GM18505 (cell line): ENCODE data around the gene ZNF282.

Experiments
- ATAC-seq: cut with Tn5 transposase; IDR thresholded peaks from one replicate; pipeline ENCODE4 v1.9.1; 2021; ENCODE audit not compliant: unreplicated experiment
- POLR2A ChIP-seq: IDR thresholded peaks from 4 replicates; pipeline ENCODE4 v1.6.1; 2011; ENCODE audit warnings: borderline replicate concordance; ENCODE audit not compliant: insufficient read depth, insufficient read length; ENCODE audit errors: extremely low read depth

Gene ZNF282

GRCh38 chr7:149172534-149172920 is 22.8 kb upstream of the ZNF282 start:
- TF ChIP-seq POLR2A, result no peak
- no peak for ATAC-seq

GRCh38 chr7:149175150-149175549 is 20.2 kb upstream of the ZNF282 start:
- no peak for ATAC-seq

GRCh38 chr7:149179241-149179640 is 16.1 kb upstream of the ZNF282 start:
- TF ChIP-seq POLR2A, result no peak
- ATAC-seq, result no peak

More at GRCh38 chr7:149175150-149175549, 20.2 kb upstream of the ZNF282 start:
- no peak for TF ChIP-seq POLR2A

GRCh38 chr7:149180722-149181449 is 14.5 kb upstream of the ZNF282 start:
- TF ChIP-seq POLR2A, result no peak
- no peak for ATAC-seq

GRCh38 chr7:149181450-149181790 is 13.9 kb upstream of the ZNF282 start:
- ATAC-seq, result no peak
- no peak for TF ChIP-seq POLR2A

- no peak for TF ChIP-seq POLR2A
These were observed 11.1 kb upstream of the ZNF282 start for GRCh38 chr7:149184274-149184673.

GRCh38 chr7:149188213-149188612 is 7.1 kb upstream of the ZNF282 start:
- no peak for TF ChIP-seq POLR2A
- no peak for ATAC-seq

More at GRCh38 chr7:149184274-149184673, 11.1 kb upstream of the ZNF282 start:
- ATAC-seq, result no peak

- TF ChIP-seq POLR2A, result no peak
- no peak for ATAC-seq
These were observed 6.6 kb upstream of the ZNF282 start for GRCh38 chr7:149188637-149189259.

- no peak for TF ChIP-seq POLR2A
- ATAC-seq, result no peak
These were observed 3.5 kb upstream of the ZNF282 start for GRCh38 chr7:149191851-149192250.

- ATAC-seq, result no peak
- no peak for TF ChIP-seq POLR2A
These were observed 557 bp upstream of the ZNF282 start for GRCh38 chr7:149194799-149195179.

GRCh38 chr7:149196151-149196704 is 882 bp downstream of the ZNF282 start:
- no peak for ATAC-seq
- no peak for TF ChIP-seq POLR2A

GRCh38 chr7:149196705-149197171 is 1.4 kb downstream of the ZNF282 start:
- ATAC-seq, result no peak
- no peak for TF ChIP-seq POLR2A

- no peak for TF ChIP-seq POLR2A
- no peak for ATAC-seq
These were observed 2.3 kb downstream of the ZNF282 start for GRCh38 chr7:149197675-149198074.
